HL-60 (cell line): Measurements from ENCODE around the gene HSD17B12.

ENCODE experiments used
- GABPA ChIP-seq: IDR thresholded peaks from 2 replicates; pipeline ENCODE4 v1.6.1; 2012; ENCODE audit warnings: low read depth
- SPI1 ChIP-seq: IDR thresholded peaks from 2 replicates; pipeline ENCODE4 v1.6.1; 2012; ENCODE audit warnings: low read depth, mild to moderate bottlenecking, borderline replicate concordance
- TF ChIP-seq, protein P1 (sequence below): IDR thresholded peaks from one replicate; pipeline ENCODE4 v1.5.1; 2011; ENCODE audit warnings: low read length, control low read depth, inconsistent platforms; ENCODE audit not compliant: insufficient read depth
- TF ChIP-seq, protein P2 (sequence below): IDR thresholded peaks from 2 replicates; pipeline ENCODE4 v1.6.1; 2012; ENCODE audit warnings: low read depth; ENCODE audit not compliant: insufficient replicate concordance

DNA sequence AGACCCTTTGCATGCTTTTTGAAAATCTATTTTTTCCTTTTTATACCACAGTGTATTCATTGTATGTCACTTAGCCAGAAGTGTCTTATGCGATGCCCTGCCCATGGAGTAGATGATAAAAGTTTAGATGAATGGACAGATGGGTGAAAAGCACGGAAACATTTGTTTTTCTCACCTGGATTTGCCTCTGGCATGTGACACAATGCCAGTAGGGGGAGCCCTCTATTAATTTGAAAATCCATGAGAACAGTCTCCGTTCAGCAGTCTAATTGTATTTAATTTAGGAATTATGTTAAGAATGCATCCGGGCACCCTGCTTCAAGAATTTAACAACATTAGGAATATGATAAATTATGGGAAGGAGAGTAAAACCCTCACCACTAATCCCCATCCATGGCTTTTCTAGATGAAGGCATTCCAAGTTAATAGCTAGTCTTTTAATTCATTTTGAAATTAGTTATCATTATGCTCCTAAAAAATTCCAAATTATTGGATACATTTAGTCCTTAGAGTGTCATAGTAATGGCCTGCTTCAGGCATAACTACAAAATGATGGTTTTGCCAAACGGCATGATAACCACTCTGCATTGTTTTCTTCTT lies 144.8 kb downstream of the HSD17B12 start:
- TF ChIP-seq, protein P1, sequence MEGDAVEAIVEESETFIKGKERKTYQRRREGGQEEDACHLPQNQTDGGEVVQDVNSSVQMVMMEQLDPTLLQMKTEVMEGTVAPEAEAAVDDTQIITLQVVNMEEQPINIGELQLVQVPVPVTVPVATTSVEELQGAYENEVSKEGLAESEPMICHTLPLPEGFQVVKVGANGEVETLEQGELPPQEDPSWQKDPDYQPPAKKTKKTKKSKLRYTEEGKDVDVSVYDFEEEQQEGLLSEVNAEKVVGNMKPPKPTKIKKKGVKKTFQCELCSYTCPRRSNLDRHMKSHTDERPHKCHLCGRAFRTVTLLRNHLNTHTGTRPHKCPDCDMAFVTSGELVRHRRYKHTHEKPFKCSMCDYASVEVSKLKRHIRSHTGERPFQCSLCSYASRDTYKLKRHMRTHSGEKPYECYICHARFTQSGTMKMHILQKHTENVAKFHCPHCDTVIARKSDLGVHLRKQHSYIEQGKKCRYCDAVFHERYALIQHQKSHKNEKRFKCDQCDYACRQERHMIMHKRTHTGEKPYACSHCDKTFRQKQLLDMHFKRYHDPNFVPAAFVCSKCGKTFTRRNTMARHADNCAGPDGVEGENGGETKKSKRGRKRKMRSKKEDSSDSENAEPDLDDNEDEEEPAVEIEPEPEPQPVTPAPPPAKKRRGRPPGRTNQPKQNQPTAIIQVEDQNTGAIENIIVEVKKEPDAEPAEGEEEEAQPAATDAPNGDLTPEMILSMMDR, result peak; percentile 52
- TF ChIP-seq, protein P2, sequence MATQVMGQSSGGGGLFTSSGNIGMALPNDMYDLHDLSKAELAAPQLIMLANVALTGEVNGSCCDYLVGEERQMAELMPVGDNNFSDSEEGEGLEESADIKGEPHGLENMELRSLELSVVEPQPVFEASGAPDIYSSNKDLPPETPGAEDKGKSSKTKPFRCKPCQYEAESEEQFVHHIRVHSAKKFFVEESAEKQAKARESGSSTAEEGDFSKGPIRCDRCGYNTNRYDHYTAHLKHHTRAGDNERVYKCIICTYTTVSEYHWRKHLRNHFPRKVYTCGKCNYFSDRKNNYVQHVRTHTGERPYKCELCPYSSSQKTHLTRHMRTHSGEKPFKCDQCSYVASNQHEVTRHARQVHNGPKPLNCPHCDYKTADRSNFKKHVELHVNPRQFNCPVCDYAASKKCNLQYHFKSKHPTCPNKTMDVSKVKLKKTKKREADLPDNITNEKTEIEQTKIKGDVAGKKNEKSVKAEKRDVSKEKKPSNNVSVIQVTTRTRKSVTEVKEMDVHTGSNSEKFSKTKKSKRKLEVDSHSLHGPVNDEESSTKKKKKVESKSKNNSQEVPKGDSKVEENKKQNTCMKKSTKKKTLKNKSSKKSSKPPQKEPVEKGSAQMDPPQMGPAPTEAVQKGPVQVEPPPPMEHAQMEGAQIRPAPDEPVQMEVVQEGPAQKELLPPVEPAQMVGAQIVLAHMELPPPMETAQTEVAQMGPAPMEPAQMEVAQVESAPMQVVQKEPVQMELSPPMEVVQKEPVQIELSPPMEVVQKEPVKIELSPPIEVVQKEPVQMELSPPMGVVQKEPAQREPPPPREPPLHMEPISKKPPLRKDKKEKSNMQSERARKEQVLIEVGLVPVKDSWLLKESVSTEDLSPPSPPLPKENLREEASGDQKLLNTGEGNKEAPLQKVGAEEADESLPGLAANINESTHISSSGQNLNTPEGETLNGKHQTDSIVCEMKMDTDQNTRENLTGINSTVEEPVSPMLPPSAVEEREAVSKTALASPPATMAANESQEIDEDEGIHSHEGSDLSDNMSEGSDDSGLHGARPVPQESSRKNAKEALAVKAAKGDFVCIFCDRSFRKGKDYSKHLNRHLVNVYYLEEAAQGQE, result no peak
- no peak for TF ChIP-seq SPI1
- TF ChIP-seq GABPA, result no peak
